Measurements from ENCODE around the gene MUC20.

DNA sequence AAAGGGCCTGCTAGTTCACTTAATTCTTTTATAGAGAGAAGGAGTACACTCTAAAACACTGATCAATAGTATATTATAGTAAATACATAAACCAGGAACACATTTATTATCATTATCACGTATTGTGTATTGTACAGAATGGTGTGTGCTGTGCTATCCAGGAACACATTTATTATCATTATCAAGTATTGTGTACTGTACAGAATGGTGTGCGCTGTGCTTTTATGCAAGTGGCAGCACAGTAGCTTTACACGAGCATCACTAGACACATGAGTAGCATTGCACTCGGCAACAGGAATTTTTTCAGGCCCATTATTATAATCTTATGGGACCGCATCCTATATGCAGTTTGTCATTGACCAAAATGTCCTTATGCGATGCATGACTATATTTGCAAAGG is 20.9 kb upstream of the MUC20 start:
- TF ChIP-seq EZH2 (IDR thresholded peaks at IDR 0.05; ENCODE audit: insufficient read depth, poor library complexity, severe bottlenecking) (no peak), EZH2phosphoT487 (IDR thresholded peaks at IDR 0.05; ENCODE audit: insufficient read depth, low read depth) (no peak)
